Central memory CD4-positive, alpha-beta T cell (primary cell): ENCODE measurements around the gene LPP.
"Not testable (repeated sequence)": the region's sequence is repeated elsewhere in the genome, so short reads cannot be mapped to it uniquely, and the experiment has no call there.

Experiments
- DNase-seq: peaks from one replicate; pipeline ENCODE4 v3.0.0; 2022

The LPP gene

DNA sequence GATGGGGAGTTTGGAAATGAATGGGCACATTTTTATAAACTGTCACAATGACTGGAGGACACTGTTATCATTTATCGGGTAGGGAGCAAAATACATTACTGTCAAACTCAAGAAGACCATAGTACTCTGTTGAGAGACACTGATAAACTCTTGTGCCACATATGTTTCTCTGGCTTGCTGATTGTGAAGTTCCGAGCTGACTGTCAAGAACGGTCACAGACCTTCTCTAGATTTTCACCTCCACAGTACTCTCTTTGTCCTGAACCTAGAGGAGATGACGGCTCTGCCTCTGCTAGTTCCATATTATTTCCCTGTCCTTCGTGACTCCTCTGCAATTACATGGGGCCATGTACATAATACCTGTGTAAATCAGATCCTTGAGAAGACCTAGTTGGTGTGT lies 451.9 kb downstream of the LPP start:
- no peak for DNase-seq

DNA sequence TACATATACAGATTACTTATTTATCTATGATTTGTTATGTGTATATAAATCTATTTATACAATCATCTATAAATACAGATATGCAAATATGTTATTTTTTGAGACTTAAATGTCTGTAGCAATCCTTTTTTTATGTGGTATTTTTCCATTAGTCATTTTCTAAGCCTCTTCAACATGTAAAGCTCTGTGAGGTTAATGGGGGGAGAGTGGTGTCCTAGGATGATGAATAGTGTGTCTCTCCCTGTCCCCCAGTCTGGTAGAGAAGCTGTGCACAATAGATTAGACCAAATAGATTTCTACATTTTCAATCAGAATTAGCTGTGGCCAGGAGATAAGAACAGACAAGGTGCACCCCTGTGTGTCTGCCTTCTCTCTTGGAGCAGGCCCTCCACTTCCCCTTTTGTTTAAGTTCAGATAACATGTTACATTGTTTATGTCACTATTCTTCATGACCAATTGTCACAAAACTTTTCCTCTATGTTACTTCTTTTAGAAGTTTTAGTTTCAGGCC lies 453.9 kb downstream of the LPP start:
- DNase-seq: no peak

DNA sequence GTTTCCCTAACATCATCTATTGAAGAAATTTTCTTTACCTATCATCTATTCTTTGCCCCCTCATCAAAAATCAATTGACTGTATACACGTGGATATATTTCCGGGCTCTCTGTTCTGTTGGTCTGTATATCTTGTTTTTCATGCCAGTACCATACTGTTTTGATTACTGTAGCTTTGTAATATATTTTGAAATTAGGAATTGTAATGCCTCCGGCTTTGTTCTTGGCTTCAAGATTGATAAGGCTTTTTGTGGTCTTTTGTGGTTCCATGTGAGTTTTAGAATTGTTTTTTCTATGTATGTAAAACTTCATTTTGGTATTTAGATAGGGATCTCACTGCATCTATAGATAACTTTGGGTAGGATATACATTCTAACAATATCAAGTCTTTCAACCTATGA lies 454.4 kb downstream of the LPP start:
- DNase-seq: no peak

DNA sequence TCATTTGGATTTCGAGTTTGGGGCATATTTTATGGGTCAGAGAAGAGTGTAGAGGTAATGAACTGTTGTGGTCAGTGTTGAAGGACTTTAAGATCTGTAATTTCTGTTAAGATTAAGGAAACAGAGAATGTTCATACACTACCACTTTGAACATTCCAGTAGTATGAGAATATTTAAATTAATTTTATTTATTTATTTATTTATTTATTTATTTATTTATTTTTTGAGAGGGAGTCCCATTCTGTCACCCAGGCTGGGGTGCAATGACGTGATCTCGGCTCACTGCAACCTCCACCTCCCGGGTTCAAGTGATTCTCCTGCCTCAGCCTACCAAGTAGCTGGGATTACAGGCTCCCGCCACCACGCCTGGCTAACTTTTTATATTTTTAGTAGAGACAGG lies 459.8 kb downstream of the LPP start:
- not testable (repeated sequence) for DNase-seq

DNA sequence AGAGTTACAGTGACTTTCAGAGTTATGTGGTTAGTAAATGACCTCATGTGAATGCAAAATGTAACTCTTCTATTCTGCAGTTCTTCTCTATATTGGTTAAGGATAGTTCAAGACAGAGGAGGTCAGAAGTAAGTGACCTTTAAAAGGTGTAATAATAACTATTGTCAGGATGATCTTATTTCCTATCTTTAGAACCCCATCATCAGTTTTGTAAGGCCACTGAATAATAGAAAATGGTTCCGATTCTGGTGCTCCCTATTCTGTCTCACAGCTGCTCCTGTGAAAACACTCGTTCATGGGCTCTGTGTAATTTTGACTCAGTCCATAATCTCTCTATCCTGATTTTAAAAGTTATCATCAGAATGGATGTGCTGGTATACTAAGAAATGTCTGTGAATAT lies 463.3 kb downstream of the LPP start:
- no peak for DNase-seq

DNA sequence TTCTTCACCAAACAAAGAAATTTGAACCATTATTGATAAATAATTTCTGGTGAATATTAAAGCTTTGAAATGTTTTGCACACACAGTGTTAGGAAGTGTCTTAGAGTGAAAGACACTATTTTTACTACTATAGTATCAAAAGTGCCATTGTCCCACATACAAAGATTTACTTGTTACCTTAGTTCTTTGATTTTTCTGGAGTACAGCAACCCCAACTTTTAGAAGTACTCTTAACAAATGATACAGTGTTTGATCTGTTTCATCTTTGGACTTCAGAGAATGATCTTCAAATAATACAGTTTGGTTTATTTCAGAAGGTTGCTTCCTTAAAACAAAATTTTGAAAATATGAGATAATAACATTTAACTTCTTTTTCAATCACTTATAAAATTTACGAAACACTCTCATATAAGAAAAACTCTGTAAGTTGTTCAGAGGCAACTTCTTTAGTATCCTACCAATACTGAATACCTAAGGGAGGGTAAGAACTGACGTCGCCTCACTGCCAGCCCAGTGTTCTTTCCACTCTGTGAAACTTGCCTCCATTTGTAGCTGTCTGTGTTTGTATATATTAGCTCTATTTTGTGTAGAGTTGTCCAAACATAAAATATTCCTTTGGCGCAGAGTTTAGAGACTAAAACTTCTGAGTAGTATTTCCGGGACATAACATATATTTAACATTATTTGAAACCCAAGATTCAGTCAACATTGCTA lies 464.2 kb downstream of the LPP start:
- no peak for DNase-seq

DNA sequence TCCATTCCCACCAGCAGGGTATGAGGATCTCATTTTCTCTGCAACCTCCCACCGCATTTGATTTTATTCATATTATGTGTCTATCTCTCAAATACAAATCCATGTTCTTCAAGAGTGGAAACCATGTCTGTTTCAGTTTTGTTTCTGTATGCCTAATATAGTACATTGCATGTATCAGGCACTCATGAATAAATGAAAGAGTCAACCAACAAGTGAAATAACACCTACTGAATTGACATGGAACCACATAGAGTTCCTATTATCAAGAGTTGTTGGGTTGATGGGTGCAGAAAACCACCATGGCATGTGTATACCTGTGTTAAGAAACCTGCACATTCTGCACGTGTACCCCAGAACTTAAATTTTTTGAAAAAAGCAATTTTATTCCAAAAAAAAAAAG lies 466.8 kb downstream of the LPP start:
- no peak for DNase-seq

DNA sequence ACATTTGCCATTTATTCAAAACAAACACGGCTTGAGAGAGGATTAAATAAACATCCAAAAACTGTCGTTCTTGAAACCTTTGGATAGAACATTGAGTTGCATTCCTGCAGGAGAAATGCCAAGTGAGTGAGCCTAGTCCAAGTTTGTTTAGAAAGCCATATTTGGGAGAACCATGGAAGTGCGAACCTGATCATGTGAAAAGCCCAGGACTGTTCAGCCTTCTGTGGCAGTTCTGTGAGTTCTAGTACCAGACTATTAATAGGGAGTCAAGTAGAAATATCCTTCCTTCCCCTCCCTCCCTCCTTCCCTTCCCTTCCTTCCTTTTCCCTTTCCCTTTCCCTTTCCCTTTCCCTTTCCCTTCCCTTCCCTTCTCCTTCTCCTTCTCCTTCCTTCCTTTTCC lies 470.4 kb downstream of the LPP start:
- no peak for DNase-seq

DNA sequence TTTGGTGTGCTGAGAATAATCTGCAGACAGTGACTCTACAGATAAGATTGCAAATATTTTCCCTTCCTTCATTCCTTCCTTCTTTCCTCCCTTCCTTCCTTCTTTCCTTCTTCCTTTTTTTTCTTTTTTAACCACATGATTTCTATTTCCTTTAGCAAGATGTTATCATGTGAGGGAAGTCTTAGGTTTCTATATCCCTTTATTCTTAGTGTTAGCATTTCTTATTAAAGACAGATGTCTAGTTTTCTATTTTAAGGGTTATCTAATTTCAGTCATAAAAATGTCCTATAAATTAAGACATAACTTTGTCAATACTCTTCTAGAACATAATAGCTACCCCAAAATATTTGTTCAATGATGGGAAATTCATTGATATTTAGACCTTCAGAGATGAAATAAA lies 470.9 kb downstream of the LPP start:
- no peak for DNase-seq

DNA sequence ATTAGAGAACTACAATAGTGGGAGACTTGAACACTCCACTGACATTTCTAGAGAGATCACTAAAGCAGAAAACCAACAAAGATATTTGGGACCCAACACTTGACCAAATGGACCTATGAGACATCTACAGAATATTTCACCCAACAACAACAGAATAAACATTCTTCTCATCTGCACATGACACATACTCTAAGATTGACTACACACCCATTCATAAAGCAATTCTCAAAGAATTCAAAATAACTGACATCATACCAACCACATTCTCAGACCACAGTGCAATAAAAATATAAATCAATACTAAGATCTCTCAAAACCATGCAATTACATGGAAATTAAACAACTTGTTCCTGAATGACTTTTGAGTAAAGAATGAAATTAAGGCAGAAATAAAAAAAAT lies 473.7 kb downstream of the LPP start:
- DNase-seq: no peak

DNA sequence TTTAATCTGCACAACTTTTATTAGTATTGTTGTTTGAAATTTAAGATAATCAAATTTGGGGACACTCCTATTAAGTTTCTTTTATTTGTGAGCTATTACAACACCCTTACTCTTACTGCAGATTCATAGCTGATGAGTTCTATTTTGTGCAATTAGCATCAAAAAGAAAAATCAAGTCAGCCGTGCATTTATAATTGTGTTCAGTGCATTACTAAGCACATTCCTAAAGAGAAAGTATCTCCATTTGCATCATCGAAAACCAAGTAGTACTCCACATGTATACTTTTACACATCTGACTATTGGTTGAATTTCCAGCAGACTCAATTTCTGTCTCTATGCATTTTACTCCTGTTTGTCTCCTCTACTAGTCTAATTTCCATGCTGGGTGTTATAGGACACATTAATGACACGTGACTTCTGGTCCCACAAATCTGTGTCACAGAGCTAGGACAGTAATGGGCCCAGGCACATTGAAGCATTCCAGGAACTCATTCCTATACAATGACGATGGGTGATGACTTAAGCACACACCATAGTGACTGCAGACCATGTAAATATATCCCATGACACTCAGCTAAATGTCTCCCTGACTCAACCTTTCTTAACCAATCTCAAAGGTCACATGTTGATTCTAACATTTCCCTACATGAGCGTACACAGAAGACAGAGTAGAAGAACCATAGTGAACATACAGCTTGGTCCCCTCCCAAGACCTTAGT lies 477.5 kb downstream of the LPP start:
- no peak for DNase-seq

DNA sequence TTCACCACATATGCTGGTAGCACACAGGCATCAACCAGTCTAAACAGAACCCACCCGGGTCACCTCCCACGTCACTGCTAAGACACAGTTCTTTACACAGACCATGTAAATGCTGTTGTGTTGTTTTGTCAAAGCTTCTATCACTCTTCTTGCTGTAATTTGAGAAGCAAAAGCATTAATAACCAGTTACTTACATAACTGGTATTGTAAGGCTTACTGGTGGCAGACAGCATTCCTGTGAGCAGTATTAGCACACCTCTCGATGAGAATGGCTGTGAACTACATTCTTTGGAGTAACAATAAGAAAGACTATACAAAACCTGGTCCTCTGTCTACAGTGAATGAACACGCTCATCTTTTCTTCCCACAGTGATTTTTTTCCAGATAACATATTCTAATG lies 479.2 kb downstream of the LPP start:
- no peak for DNase-seq

DNA sequence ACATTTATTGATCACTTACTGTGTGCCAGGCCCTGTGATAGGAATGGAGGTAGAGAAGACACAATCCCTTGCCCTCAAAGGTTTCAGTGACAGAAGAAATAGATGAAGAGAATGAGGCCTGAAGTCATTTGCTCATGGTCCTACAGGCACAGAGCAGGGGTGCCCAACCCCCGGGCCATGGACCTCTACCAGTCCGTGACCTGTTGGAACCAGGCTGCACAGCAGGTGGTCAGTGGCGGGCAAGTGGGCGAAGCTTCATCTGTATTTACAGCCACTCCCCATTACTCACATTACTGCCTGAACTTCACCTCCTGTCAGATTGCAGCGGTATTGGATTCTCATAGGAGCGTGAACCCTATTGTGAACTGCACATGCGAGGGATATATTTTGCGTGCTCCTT lies 480.3 kb downstream of the LPP start:
- DNase-seq: no peak

DNA sequence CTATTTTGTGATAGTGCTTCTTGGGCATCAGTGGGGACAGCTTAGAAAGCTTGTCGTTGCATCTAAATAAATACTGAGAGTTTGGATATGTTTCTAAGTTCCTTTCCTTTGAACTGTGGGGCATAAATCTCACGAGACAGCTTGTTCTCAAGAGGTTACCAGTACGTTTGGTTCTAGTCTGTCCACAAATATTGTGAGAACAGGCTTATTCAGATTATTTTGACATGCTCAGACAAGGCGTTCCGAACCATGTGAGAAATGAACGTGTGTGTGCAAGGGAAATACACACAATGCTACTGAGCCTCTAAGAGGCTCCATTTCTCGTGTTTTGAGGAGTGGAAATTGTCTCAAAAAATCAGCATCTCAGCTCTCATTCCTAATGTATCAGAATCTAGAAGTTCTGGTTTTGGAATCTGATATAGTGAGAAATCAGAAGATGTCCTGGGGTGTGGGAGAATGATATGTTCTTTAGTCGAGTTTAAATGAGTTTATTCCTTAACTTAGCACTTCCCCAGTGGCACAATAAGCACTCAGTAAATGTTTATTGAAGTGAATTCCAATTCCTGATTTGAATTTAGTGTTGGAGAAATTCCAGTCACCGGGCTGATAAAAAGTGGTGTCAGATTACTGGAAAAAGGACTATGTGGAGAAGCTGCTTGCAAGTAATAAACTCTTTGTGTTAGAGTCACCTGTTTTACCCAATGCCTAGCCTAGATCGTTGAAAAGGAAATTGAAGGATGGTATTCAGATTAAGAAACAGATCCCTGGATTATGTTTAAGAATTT lies 481.5 kb downstream of the LPP start:
- DNase-seq: no peak

DNA sequence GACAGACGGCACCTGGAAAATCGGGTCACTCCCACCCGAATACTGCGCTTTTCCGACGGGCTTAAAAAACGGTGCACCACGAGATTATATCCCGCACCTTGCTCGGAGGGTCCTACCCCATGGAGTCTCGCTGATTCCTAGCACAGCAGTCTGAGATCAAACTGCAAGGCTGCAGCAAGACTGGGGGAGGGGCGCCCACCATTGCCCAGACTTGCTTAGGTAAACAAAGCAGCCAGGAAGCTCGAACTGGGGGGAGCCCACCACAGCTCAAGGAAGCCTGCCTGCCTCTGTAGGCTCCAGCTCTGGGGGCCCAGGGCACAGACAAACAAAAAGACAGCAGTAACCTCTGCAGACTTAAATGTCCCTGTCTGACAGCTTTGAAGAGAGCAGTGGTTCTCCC lies 482.3 kb downstream of the LPP start:
- not testable (repeated sequence) for DNase-seq

DNA sequence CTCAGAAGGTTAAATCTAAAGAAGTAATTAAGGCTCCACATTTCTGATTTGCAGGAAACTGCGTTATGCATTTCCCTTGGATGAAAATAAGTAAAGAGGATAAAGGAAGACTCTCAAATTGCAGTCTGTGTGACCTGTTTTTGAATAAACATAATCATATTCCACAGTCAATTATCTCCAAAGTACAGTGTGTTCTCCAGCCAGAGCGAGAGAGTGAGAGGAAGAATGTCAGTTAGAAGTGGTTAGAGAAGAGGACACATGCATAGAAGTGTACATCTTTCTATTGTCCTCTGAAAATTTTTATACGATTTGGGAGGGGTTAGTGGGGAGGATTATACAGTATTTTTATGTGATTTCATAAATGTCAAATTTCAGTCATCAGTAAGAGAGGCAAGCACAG lies 487.1 kb downstream of the LPP start:
- DNase-seq: no peak

DNA sequence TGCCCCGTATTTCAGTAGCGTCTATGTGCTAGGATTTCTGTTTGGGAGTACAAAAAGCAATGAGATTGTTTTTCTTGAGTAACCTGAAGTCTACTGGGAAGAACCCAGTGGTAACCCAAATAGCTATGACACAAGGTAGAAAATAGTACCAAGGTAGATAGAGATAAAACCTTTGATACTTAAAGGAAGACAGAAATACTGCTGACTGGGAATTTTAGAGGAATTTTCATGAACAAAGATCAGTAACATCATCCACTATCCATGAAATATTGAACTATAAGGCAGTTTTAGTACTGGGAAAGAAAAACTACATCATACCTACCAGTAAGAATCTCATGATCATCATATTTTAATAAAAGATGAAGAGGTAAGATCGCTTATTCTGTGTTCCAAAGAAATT lies 489.8 kb downstream of the LPP start:
- DNase-seq: no peak

DNA sequence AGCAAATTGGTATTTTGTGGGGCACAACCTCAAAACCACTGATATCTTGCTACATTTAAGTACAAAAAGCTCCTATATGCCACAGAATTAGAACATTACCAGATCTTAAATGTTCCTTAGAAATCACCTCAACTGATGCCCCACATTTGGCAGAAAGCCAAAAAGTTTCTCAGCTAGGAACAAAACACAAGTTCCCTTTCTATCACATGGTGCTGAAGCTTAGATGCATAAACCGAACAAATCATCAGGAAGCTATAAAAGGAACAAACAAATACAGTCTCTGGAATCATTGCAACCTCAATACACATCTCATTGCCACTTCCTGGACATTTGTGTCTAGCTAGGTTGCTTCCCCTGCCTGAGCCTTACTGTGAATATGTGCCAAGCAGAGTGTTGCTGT lies 492.6 kb downstream of the LPP start:
- no peak for DNase-seq

DNA sequence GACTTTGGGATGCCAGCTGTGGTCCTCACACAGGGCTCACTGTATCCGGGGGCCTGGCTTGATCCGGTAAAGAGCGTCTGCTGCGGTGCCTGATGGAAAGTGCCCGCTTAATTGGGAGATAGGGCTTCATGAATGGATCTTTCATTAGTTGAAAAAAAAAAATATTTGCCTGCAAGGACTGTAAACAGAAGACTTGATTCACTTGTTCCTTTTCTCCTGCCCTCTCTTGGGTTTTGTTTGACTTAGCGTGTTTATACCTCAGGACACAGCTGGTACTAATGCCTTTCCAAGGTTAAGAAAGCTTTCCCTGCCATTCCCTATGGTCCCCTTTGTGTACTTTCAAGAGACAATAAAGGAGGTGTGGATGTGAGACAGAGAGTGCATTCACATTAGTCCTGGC lies 493.3 kb downstream of the LPP start:
- DNase-seq: no peak

DNA sequence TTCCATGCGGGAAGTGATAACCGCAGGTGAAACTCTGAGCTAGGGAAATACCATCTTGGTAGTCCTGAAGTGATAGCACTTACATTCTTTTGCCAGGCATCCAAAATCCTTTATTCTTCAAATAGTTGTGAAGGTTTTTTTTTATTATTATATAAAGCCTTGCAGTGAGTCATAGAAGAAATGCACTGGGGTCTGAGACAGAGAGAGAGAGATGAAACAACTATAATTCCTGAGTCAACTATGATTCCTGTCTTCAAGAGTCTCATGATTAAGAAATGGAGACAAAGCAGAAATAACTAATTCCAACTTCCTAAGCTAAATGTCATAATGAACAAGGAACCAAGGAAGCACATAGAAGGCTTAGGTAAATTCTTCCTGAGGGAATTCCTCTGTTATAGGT lies 495.6 kb downstream of the LPP start:
- no peak for DNase-seq

DNA sequence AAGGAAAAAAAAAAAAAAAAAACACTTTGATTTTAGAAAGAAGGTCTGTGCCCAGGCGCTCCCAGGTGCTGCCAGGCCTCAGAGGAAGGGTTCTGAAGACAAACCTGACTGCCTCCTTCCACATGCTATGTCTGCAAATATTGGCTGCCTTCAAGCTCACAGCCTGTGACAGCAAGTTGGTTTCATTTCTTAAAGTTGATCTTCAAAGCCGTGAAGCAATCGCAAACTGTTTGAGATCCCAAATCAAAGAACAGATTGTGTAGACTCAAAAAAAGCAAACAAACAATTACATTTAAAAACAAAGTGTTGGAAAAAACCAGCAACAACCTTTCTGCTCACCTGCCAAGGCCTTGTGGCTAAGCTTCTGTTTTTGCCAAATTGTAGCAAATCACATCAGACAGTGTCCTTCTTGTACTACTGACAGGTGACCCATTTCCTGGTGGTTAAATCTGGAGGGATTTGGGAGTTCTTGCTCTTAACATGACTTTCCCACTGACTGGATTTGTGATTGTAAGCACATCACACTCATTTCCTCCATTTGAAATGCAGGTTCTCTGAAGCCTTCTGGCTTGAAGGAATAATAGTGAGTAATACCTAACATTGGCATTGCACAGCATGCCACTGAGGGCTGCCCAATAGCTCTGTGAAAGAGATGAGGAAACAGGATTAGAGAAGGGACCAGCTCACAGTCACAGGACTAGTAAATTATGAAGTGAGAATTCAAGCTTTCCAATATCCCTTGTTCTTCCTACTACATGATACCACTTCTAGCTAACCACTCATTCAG lies 502.4 kb downstream of the LPP start:
- DNase-seq: no peak

DNA sequence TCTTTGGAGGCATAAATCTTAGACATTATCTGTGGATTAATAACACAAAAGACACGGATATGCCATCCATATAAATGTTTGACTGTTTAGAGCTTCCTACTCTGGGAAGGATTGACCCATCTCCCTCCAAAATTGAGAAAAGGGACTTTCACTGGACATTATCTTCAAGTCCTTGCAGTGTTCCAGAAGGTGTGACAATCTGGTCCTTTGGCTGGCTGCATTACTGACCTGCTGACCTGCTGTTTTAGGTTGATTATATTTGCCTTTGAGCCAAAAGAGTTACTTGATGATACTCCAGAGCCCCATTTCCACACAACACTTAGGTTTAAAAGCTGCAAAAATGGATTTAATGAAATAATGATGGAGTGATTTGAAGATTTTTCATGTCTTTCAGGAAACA lies 504.6 kb downstream of the LPP start:
- no peak for DNase-seq
